Measurements from ENCODE around the gene CPSF7. TPM values are rescaled to one million over a fixed set of nuclear protein-coding genes. Genes with fewer than 3 reads are reported as not detected.

CPSF7 gene
- total RNA-seq, 1 donor, result 49.0 TPM

GRCh38 chr11:61358566-61358965 is 71.2 kb downstream of the CPSF7 start:
- no peak overlapping the region for H3K4me3 ChIP-seq (ENCODE audit: low read length)
- H3K9me3 ChIP-seq (ENCODE audit: low read depth, low read length), result no peaks in the 10 kb centered on the region
- H3K4me1 ChIP-seq (ENCODE audit: insufficient read depth, low read length), result peaks cover 66% of the 10 kb centered on the region
- H3K27me3 ChIP-seq (ENCODE audit: insufficient read depth, low read length), result no peaks in the 10 kb centered on the region

DNA sequence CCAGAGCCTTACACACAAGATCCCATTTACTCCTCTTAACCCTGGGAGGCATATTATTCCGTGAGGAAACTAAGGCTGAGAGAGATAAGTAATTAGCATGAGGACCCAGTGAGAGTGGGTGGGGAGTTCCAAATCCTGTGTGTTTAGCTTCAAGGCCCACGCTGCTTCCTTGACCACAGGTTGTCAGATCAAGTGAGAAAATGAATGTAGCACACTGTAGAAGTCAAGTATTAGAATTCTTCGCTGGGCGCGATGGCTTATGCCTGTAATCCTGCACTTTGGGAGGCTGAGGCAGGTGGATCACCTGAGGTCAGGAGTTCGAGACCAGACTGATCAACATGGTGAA is 71.9 kb downstream of the CPSF7 start:
- Histone ChIP-seq H3K4me1 (ENCODE audit: insufficient read depth, low read length) (peaks cover 59% of the 10 kb centered on the region), H3K9me3 (ENCODE audit: low read depth, low read length) (no peaks in the 10 kb centered on the region), H3K27me3 (ENCODE audit: insufficient read depth, low read length) (no peaks in the 10 kb centered on the region), H3K4me3 (ENCODE audit: low read length) (no peak overlapping the region)

GRCh38 chr11:61357233-61357893 is 72.4 kb downstream of the CPSF7 start:
- Histone ChIP-seq H3K4me1 (ENCODE audit: insufficient read depth, low read length) (peaks cover 54% of the 10 kb centered on the region), H3K27me3 (ENCODE audit: insufficient read depth, low read length) (no peaks in the 10 kb centered on the region), H3K9me3 (ENCODE audit: low read depth, low read length) (no peaks in the 10 kb centered on the region), H3K4me3 (ENCODE audit: low read length) (no peak overlapping the region)

GRCh38 chr11:61356706-61357105 is 73.1 kb downstream of the CPSF7 start:
- peaks cover 54% of the 10 kb centered on the region for H3K4me1 ChIP-seq (ENCODE audit: insufficient read depth, low read length)
- H3K27me3 ChIP-seq (ENCODE audit: insufficient read depth, low read length), result no peaks in the 10 kb centered on the region
- no peaks in the 10 kb centered on the region for H3K9me3 ChIP-seq (ENCODE audit: low read depth, low read length)
- H3K4me3 ChIP-seq (ENCODE audit: low read length), result peak overlapping the region; percentile 22

GRCh38 chr11:61354208-61354607 is 75.6 kb downstream of the CPSF7 start:
- peaks cover 32% of the 10 kb centered on the region for H3K4me1 ChIP-seq (ENCODE audit: insufficient read depth, low read length)
- no peaks in the 10 kb centered on the region for H3K9me3 ChIP-seq (ENCODE audit: low read depth, low read length)
- no peaks in the 10 kb centered on the region for H3K27me3 ChIP-seq (ENCODE audit: insufficient read depth, low read length)
- H3K4me3 ChIP-seq (ENCODE audit: low read length), result peak overlapping the region; percentile 9

GRCh38 chr11:61353131-61354067 is 76.4 kb downstream of the CPSF7 start:
- no peak overlapping the region for H3K4me3 ChIP-seq (ENCODE audit: low read length)
- peaks cover 29% of the 10 kb centered on the region for H3K4me1 ChIP-seq (ENCODE audit: insufficient read depth, low read length)

More at GRCh38 chr11:61353131-61354067, 76.4 kb downstream of the CPSF7 start:
- Histone ChIP-seq H3K9me3 (ENCODE audit: low read depth, low read length) (no peaks in the 10 kb centered on the region), H3K27me3 (ENCODE audit: insufficient read depth, low read length) (no peaks in the 10 kb centered on the region)

Other genes with a start within 250 kb of the CPSF7 start
- 0.21 TPM for gene PGA3, start 226.5 kb downstream of the CPSF7 start, total RNA-seq
- gene PGA4, start 207.6 kb downstream of the CPSF7 start, total RNA-seq, result 0.21 TPM
- 0.52 TPM for gene PGA5, start 188.8 kb downstream of the CPSF7 start, total RNA-seq
- gene VWCE, start 134.7 kb downstream of the CPSF7 start, total RNA-seq, result 0.52 TPM
- gene DDB1, start 96.9 kb downstream of the CPSF7 start, total RNA-seq, result 89.8 TPM
- 18.5 TPM for gene TKFC, start 96.7 kb downstream of the CPSF7 start, total RNA-seq
- gene CYB561A3, start 68.1 kb downstream of the CPSF7 start, total RNA-seq, result 46.4 TPM
- 40.5 TPM for gene TMEM138, start 67.6 kb downstream of the CPSF7 start, total RNA-seq
- 4.4 TPM for gene TMEM216, start 37.4 kb downstream of the CPSF7 start, total RNA-seq
- gene SDHAF2, start 149 bp upstream of the CPSF7 start, total RNA-seq, result 52.2 TPM
- gene LRRC10B, start 78.8 kb upstream of the CPSF7 start, total RNA-seq, result not detected
- under 0.01 TPM for gene SYT7, start 151.1 kb upstream of the CPSF7 start, total RNA-seq

All from mononuclear cell (primary cell).